ENCODE measurements around the gene CCDC187.

The CCDC187 gene

DNA sequence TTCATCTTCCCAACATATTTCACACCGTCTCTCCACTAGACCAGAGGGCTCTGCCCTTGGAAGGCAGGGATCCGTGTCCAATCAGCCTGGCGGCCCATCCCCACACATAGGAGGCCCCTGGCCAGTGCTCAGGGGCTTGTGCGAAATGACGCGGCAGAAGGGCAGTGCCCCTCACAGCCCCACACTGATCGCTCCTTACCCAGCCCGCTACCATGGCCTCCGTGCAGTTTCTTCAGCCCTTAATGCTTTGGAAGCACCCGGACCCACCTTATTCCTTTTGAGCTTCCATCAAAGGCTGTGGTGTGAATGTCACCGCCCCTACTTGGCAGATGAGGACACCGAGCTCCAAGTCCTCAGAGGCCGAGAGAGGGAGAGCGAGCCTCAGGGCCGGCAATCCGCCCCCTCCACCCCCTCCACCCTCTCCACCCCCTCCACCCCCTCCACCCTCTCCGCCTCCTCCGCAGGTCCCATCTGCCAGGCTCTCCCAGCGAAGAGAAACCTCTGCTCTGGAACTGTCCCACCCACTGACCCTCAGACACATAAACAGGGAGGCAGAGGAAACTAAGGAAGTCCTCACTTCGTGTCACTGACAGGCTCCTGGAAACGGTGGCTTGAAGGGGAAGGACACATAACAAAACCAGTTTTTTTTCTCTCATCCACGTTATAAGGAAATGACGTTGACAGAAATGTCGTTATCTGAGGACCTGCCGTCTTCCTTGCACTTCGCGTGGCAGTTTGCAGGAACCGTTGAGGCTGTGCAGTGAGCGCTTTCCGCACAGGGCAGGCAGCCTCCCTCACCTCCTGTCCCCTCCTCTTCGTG lies 72.2 kb downstream of the CCDC187 start:
- DNase-seq (ENCODE audit: insufficient read length, low spot score) (no peak), FAIRE-seq (no peak)

- no peak for FAIRE-seq
- DNase-seq (ENCODE audit: insufficient read length, low spot score): no peak
Measured at GRCh38 chr9:136230773-136231172, 73.1 kb downstream of the CCDC187 start.

DNA sequence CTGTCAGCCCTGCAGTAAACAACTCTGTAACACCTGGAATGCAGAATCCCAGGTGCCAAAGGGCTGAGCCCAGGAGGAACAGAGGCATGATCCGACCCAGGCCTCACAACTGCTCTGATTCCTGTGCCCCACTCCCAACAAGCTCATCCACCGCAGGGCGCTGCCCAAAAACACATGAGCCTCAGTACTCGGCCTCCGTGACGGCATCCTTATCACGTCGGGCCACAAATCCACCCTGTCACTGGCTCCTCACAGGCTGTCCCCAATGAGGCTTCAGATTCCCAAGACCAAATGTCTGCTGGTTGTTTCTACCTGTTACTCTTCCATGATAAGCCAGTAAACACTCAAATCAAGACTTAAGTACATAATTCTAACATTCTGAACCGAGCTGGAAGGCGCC lies 73.5 kb downstream of the CCDC187 start:
- FAIRE-seq (no peak), DNase-seq (ENCODE audit: insufficient read length, low spot score) (no peak)

DNA sequence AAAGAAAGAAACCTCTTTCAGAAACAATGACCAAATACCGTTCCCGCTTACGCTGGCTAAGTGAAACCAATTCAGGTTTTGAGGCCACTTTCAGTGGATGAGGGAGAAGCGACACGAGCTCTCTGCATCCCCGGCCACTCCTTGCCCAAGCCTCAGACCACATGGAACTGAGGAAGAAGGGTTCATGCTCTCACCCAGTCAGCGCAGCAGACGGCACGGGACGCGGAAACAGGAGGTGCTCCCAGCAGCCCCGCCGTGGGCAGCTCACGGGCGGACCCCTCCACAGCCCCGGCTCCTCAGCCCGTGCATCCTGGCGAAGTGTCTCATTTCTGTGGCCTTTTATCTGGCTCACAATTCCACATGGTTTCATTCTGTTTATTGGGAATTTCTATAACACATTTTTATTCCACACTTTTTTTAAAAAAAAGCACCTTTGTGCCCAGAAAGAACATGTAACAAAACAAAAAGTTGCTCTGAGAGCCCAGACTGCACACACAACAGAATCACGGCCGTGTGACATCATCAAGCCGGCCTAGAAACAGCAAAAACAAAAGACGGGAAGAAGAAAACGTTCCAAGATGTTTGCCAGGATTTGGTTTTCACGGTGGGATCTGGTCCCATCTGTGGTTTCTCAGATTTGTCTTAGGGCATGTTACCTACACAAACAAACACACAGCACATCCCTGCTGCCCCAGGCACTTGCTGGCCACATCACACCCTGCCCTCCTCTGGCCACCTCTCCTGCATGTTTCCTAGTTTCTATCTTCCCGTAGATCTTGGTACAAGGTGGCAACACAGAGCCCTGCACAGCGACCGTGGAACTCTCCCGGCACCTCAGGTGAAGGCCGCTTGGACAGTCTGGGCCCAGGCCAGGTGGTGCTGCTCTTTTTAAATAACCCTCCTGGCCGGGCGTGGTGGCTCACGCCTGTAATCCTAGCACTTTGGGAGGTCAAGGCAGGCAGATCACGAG lies 74.5 kb downstream of the CCDC187 start:
- no peak for DNase-seq (ENCODE audit: insufficient read length, low spot score)
- no peak for FAIRE-seq

GRCh38 chr9:136228107-136228875 lies 75.6 kb downstream of the CCDC187 start:
- peak; percentile 26 for FAIRE-seq
- peak; percentile 56 for DNase-seq (ENCODE audit: insufficient read length, low spot score)

DNA sequence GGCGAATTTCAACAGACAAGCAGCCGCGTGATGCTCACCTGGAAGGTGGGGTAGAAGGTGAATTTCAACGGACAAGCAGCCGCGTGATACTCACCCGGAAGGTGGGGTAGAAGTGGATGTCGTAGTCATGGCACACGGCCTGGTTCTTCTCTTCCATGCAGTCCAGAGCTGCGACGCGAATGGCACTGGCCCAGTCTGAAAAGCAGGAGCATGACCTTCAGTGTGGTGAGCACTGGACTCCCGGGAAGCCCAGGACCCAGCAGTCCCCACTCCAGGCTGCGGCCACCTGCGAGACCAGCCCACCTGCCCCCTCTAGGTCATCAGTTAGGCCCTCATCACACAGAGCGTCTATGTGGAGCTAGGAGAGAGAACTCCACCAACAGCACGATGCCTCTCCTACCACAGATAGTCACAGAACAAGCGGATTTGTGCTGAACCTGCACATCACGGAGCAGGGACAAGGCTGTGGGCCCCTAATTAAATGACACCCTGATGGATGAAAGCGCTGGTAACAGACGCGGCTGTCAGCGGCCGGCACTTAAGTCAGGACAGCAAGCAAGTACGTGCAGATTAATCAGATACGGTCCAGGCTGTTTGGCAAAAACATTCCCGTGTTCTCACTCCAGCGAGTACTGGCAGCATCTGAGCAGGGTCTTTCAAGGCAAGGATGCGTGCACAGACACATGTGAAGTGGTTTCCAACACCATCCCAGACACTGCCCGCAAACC lies 77.0 kb downstream of the CCDC187 start:
- FAIRE-seq (no peak), DNase-seq (ENCODE audit: insufficient read length, low spot score) (no peak)

- DNase-seq (ENCODE audit: insufficient read length, low spot score): peak; percentile 46
Measured at GRCh38 chr9:136225748-136226679, 77.9 kb downstream of the CCDC187 start.

DNA sequence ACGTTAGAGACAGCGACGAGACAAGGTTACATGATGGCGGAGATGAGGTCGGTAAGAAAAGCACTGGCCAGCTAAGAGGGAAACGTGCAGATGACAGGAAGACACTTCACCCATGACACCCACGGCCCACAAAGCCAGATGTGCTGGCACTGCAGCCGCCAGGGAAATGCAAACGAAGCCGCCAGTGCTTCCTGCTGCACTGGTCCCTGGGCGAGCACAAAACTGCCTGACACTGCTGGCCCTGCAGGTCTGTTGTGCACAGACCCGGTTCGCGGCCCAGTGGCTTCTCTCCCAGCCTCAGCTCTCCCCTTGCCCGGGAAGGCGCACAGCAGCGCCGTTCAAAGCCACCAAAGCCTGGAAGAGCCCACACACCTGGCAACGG lies 78.5 kb downstream of the CCDC187 start:
- DNase-seq (ENCODE audit: insufficient read length, low spot score): no peak
- no peak for FAIRE-seq

More at GRCh38 chr9:136225748-136226679, 77.9 kb downstream of the CCDC187 start:
- FAIRE-seq: peak; percentile 72

GRCh38 chr9:136223871-136224640 lies 79.8 kb downstream of the CCDC187 start:
- FAIRE-seq (no peak), DNase-seq (ENCODE audit: insufficient read length, low spot score) (no peak)

GRCh38 chr9:136222906-136223285 lies 81.0 kb downstream of the CCDC187 start:
- DNase-seq (ENCODE audit: insufficient read length, low spot score) (no peak), FAIRE-seq (no peak)

DNA sequence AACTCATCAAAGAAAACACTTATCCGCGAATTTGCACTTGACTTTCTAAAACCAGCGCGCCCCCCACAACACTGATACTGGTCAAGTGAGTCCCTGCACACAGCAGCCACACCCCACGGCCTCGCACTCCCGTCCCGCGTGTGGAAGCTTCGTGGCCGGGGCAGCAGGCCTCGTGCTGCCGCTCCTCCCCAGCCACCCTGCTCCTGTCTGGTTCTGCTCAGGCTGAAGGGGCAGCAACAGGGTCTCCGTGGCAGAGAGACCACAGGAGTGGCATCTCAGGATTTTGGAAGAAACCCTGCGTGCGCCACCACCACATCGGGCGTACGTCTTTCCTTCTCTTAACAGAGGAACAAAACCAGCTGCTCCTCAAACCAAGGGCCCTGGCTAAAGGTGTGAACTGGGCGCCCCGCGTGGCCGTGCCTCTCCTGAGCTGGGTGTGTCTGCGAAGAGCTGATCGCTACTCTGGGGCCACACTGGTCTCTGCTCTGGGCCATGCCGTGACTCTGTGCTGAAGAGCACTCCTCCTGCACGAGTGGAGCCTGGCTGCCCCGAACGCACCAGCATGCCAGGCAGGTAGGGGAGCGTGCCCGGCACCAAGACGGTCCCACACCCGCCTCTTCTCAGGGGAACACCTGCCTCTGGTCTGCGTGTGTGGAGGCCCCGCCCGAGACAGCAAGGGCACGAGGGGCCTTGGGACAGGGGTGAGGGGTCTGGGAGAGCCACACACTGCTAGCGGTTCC lies 81.6 kb downstream of the CCDC187 start:
- FAIRE-seq (no peak), DNase-seq (ENCODE audit: insufficient read length, low spot score) (no peak)

- FAIRE-seq: no peak
- DNase-seq (ENCODE audit: insufficient read length, low spot score): peak; percentile 74
Measured at GRCh38 chr9:136220017-136220729, 83.7 kb downstream of the CCDC187 start.

DNA sequence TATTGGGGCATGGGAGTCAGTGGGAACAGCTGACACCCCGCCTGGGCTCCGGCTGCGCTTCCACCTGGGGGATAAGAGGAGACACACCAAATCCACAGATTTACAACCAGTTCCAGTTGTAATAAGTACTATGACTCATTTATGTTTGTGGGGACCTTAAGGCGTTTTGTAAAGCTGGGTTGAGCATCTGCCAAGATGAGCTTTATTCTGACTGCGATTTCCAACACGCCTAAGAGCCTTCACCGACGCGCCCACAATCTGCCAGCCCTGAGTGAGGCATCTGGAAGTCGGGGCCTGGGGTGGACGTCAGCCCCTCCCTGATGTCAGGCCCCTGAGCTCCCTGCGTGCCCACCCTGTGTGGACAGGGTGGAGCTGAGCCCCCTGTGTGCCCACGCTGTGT lies 84.6 kb downstream of the CCDC187 start:
- FAIRE-seq (no peak), DNase-seq (ENCODE audit: insufficient read length, low spot score) (no peak)

- DNase-seq (ENCODE audit: insufficient read length, low spot score) (no peak), FAIRE-seq (no peak)
Measured at GRCh38 chr9:136218673-136219072, 85.2 kb downstream of the CCDC187 start.

- DNase-seq (ENCODE audit: insufficient read length, low spot score) (no peak), FAIRE-seq (no peak)
Measured at GRCh38 chr9:136218271-136218670, 85.6 kb downstream of the CCDC187 start.

DNA sequence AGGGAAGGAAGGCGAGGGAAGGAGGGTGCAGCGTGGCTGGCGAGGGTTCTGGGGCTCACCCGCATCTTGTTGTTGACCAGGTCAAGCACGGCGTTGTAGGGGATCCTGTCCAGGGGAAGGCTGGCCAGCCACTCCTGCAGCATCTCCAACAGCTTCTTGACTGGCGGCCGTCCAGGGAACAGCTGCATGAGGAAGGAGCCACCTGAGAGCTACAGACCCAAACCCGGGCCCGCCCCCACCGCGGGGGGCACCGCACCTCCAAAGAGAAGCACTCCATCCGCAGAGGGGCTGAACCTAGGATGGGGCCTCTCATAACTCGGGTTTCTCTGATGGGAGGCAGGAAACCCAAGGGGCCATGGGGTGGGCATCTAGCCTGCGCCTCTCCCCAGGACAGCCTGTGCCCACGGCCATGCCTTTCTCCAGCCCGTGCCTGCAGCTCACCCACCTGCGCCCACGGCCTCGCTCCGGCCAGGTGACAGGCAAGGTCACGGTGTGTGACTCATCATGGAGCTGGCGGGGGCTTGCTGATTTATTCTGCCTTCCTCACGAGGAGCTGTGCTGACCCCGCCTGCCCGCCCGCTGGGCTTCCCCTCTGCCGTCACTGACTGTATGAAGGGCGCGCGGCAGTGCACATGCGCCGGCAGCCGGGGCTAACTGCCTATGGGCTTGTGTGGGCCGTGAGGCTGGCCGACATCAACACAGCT lies 87.2 kb downstream of the CCDC187 start:
- no peak for FAIRE-seq
- no peak for DNase-seq (ENCODE audit: insufficient read length, low spot score)
